HG03565 (cell line): Measurements from ENCODE around the gene NUP98.
"Not testable (repeated sequence)": the region's sequence is repeated elsewhere in the genome, so short reads cannot be mapped to it uniquely, and the experiment has no call there.

ENCODE experiments used
- ATAC-seq: cut with Tn5 transposase; IDR thresholded peaks from one replicate; pipeline ENCODE4 v1.9.1; 2021; ENCODE audit warnings: mild to moderate bottlenecking, moderate library complexity; ENCODE audit not compliant: unreplicated experiment

NUP98 gene

DNA sequence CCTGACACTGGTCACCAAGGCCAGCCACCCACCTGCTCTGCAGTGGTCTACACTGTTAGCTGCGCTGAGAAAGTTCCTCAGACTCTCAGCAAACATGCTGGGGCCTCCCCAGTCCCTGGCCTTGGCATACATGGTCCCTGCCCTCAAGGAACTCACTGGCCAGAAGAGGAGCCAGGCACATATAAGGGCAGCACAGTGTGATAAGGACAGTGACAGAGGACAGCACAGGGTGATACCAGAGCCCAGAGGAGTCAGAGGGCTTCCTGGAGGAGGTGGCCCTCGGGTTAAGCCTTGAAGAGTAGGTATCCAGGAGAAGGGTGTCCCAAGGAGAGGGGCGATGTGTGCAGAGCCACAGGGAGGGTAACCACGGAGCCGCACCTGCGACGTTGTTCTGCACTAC is 151.8 kb downstream of the NUP98 start:
- no peak for ATAC-seq

DNA sequence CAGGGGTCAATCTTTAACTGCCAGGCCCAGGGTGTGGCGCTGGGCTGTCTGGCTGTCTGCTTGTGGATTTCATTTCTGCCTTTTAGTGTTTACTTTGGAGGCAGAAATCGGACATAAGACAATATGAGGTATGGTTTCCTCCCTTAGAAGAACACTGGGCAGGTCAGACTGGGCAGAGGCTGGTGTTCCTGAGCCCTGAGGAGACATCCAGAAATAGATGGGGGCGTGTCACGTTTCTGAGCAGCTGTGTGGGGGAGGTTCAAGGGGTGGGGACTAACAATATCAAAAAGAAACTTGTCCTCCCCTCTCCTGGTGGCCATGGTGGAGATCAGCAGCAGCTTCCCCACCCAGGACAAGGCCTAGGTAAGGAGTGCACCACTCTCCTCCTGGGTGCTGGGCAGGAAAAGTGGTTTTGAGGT is 152.5 kb downstream of the NUP98 start, which contains the start of gene ART1:
Gene ART1, plus strand, starts transcription at position 312 of the 419 bp plus-strand sequence. CDS start 14,086 bp downstream, outside the sequence.
- ATAC-seq: no peak

DNA sequence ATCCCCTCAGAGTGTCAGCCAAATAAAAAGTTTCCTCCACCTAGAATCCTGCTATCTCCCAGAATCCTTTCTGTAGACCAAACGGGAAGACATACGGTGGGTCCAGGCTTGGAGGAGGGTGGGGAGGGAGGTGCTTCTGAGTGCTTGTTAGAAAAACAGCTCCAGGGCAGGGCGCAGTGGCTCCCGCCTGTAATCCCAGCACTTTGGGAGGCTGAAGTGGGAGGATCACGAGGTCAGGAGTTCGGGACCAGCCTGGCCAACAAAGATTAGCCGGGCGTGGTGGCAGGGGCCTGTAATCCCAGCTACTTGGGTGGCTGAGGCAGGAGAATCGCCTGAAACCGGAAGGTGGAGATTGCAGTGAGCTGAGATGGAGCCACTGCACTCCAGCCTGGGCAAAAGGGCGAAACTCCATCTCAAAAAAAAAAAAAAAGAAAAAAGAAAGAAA is 154.2 kb downstream of the NUP98 start:
- not testable (repeated sequence) for ATAC-seq

DNA sequence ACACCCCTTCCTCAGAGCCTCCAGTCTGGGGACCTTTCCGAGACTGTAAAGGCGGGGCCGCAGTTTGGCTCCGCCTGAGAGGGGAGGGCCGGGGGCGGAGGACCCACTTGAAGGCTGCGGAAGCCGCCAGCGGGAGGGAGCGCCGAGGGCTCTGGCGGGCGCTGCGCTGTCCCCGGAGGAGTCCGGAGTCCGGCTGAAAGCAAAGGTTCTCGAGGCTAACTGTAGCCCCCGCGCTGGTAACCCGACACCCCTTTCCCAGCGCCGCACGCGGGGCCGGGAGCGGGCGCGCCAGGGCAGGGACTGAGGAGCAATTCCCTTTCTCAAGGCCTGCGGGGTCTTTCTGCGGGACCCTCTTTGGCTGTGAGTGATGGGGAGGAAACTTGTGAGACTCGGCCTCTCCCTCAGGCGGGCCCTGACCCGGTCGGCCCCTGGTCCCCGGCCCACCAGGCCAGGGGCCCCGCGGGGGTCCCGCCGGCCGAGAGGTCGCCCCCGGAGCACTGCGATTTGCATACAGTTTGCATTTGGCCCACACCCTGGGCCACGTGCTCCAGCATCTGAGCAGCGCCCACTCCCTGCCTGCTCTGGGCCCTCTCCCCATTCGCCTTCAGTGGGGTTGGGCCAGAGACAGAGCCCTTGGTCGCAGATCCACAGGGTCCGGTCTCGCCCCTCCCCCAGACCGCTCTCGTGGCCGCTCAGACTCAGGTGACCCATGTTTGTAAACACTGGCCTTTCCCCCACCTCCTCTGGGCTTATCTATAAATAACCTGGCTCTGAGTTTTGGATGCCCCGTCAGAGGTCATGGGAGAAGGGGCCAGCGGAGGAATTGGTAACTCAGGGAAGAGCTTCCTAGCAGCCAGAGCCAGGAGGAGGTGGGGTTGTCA is 155.0 kb downstream of the NUP98 start:
- ATAC-seq: no peak

DNA sequence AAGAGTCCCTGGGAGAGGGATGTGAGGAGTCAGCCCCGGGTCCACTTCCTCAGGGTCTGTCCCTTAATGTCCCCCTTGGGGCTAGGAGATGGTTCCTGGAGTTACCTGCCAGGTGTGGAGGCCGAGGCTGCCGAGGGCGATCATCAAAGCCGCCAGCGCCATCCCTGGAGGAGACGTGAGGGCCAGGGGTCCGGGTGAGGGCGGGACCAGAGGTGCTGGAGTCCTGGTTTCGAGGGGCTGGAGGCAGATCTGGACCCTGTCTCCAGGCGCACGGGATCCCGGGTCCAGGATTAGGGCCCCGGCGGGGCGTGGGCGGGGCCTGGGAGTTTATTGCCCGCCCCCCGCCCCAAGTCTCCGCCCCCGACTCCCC is 155.7 kb downstream of the NUP98 start, which contains the start of gene ART5:
Gene ART5, minus strand, starts transcription at position 292 of the 370 bp plus-strand sequence. Its CDS starts 130 bp downstream, at position 162.
- ATAC-seq: no peak

DNA sequence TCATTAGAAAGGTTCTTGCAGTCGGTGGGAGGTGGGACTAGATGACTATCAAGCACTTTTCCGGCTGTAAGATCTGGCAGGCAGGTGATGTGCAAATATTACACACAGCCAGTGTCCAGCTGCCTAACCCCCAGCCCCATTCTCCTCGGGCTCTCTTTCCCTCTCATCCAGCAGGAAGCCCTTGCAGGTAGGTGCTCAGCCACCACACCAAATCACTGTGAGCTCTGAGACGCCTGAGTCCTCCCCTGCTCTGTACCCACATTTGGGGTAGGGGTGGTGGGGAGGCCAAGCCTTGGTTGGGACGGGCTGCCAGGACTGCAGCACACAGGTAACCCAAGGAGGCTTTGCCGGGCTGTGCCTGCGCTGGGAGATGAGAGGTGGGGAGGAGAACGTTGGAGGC is 156.2 kb downstream of the NUP98 start:
- no peak for ATAC-seq

DNA sequence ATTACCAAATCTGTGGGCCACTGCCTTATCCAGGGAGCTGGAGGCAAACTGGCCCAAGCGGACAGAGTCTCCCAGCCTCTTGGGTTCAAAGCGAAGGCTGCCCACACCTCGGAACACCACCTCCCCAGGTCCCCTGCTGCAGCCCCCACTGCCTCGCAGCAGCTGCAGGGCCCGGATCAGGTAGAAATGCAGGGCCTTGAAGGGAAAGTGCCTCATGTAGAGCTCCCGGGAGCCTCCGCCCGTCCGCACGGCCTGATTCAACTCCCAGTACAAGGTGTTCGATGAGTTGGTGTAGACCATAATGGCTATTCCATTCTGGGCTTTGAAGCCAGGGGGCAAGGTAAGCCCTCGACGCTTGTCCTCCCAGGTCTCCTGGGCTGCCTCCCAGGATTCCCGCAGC is 157.5 kb downstream of the NUP98 start:
- ATAC-seq: no peak

DNA sequence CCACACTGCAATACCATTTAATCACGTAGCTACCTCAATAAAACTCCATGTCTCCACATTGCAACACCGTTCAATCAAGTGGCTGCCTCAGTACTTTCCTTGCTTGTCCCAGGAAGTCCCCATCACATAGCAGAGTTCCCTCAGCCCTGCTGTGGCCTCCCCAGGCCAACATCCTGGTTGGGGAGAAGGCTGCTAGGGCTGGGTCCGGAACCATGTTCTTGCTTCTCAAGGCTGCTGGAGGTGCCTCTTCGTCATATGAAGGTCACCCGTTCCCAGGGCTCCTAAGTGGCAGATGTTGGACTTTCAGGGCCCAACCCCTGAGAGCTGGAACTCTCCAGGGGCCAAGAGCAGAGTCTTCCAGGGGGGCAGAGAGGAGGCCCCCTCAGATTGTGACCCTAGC is 158.8 kb downstream of the NUP98 start:
- no peak for ATAC-seq

DNA sequence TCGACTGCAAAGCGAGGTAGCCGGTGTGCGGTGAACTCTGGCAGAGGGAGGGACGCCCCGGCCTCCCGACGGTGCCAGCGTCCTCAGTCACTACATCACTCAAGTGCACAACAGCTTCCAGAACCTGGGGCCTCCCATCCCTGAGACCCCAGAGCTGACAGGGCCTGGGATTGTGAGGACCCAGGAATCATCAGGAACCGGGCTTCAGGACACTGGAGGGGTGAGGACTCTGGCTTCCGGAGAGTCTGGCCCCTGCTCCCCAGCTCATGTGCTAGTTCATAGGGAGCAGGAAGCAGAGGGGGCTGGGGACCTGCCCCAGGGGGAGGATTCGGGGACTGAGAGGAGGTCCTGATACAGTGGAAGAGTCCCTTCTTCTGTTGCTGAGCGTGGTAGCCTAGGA is 160.2 kb downstream of the NUP98 start:
- ATAC-seq: no peak

DNA sequence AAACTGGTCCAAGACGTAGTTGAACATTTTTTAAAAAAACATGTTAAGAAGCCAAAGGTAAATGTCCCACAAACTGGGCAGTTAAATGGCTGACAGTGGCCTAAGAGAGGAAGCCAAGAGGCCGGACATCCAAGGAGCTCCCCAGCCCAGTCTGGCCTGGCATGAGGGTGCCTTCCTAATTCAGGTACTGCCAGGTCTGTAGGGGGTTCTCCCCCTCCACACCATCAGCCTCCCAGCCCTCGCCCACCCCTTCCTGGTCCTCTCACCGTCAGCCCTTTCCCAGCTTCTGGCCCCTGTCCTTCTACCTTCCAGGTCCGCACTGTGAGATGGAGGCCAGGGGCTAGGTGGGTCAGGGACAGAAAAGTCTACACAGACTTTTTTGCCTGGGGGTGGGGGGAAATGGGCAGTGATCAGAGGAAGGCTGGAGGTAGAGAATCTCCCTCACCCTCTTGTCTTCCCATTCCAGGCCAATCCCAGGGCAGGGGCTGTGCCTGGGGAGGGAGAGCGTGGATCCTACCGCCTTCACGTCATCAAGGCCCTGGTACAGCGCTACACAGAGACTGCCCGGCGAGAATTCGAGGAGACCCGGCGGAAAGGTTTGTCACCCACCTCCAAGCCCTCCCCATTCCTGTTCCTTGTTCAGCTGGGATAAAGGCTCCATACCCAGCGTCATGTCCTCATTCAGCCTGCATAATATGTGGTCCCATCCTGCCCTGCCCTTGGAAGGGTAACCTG is 161.5 kb downstream of the NUP98 start:
- ATAC-seq: no peak

DNA sequence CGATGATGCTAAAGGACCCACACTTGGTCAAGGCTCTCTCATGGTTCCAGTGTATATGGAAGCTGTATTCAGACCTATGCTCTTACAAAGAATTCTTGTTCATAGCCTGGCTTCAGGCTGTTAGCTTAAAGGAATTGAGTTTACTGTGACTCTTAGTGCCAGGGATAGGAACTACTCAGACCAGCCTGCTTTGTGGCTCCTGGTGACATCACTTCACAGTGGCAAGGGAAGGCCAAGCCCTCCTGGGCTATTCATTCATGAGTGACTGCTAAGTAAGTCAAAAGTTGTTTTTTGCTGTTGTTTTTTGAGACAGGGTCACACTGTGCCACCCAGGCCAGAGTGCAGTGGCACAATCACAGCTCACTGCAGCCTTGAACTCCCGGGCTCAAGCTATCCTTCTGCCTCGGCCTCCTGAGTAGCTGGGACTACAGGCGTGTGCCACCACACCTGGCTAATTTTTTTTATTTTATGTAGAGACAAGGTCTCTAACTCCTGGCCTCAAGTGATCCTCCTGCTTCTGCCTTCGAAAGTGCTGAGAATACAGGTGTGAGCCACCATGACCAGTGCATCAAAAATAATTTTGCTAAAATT is 165.2 kb downstream of the NUP98 start:
- no peak for ATAC-seq

DNA sequence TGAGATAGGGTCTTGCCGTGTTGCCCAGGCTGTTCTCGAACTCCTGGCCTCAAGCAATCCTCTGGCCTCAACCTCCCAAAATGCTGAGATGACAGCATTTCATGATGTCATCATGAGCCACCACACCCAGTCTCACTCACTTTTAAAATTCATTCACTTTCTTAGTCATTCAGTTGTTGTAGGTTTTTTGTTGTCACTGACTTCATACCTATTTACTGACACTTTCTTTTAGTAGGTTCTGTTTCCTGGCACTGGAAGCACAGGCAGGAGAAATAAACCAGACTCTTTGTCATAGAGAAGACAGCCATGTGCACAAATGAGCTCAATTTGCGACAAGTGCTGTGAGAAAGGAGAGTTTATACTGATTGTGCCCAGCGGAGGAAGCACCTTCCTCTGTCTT is 166.0 kb downstream of the NUP98 start:
- ATAC-seq: no peak

DNA sequence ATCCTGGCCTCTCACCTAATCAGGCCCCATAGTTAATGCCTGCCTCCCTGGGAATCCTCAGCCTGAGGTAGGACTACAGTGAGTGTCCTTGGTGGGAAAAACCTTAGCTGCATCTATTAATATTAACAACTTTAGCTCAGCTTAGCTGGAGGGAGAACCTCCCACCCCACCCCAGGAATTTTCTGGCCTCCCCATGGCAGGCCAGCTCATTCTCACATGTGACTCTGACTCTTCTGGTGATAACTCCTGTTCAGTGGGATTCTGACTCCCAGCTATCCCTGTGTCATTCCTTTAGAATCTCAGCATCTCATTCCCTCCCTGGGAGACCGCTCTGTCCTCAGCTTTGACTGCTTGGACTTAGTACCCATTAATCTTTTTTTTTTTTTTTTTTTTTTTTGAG is 170.1 kb downstream of the NUP98 start:
- ATAC-seq: no peak

DNA sequence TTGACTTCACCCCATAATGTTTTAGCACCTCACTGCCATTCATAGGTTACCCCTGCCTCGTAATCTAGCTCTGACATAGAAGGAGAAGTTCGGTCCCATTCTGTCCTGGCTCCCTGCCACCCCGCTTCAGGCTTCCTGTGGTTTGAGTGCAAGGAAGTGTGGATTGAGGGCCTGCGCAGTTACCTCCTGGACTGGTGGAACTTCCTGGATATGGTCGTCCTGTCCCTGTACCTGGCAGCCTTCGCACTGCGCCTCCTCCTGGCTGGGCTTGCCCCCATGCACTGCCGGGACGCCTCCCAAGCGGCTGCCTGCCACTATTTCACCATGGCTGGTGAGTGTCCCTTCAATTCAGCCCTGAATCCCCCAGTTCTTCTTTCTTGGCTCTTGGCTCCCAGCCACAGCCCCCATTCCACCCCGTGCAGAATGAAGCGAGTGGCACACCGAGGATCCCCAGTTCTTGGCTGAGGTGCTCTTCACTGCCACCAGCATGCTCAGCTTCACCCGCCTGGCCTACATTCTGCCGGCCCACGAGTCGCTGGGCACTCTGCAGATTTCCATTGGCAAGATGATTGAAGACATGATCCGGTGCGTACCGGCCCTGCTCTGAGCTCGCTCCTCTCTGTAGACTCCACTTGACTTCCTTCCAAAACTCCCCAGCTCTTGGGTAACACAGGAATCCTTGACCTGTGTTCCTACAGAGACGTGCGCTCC is 170.9 kb downstream of the NUP98 start:
- no peak for ATAC-seq
